HepG2 (cell line): ENCODE results near the gene MS4A13. TPM values are rescaled to one million over a fixed set of nuclear protein-coding genes. Genes with fewer than 3 reads are reported as not detected.

ENCODE experiments used
- polyA plus RNA-seq, 8 experiments: library from polyadenylated mRNA; depleted of rRNA in 3 of 8; stranded (reverse) in 7 of 8; unstranded in 1 of 8; fragments of >200 nt; fragmentation: Illumina TruSeq in 4 of 8; extraction: Trizol in 4 of 8; gene quantifications; 2 replicates each; pipeline versions ENCODE4 v1.2.1 to v1.2.3, GENCODE V29; 2011 to 2016; ENCODE audit warnings: low read depth in 4 of 8, missing spikeins in 1 of 8, mixed read lengths in 1 of 8; ENCODE audit not compliant: insufficient read depth in 1 of 8
- total RNA-seq, 5 experiments: library from RNA; depleted of rRNA; stranded (reverse); fragments of >200 nt; fragmentation: Illumina TruSeq; extraction: Trizol; gene quantifications; 2 replicates each; pipeline ENCODE4 v1.2.3, GENCODE V29; 2016; ENCODE audit warnings: low read depth in 1 of 5

Gene MS4A13
- total and polyA plus RNA-seq, 2 of the 13 experiments (the other 11 are each of a cell fraction or from before 2014, with no cell fraction given): not detected

Other genes with a start within 250 kb of the MS4A13 start
- gene MS4A4A, start 234.7 kb upstream of the MS4A13 start, total RNA-seq (2016; rRNA removed; fragmentation: Illumina TruSeq; extraction: Trizol): not detected in 2 replicates
- not detected in 2 replicates for gene MS4A4A, start 234.7 kb upstream of the MS4A13 start, polyA plus RNA-seq (2011; rRNA removed)
- gene MS4A6E, start 188.1 kb upstream of the MS4A13 start, total RNA-seq (2016; rRNA removed; fragmentation: Illumina TruSeq; extraction: Trizol): not detected in 2 replicates
- not detected in 2 replicates for gene MS4A6E, start 188.1 kb upstream of the MS4A13 start, polyA plus RNA-seq (2011; rRNA removed)
- not detected in 2 replicates for gene MS4A7, start 136.9 kb upstream of the MS4A13 start, total RNA-seq (2016; rRNA removed; fragmentation: Illumina TruSeq; extraction: Trizol)
- not detected in 2 replicates for gene MS4A7, start 136.9 kb upstream of the MS4A13 start, polyA plus RNA-seq (2011; rRNA removed)
- not detected in 2 replicates for gene MS4A14, start 118.9 kb upstream of the MS4A13 start, total RNA-seq (2016; rRNA removed; fragmentation: Illumina TruSeq; extraction: Trizol)
- gene MS4A14, start 118.9 kb upstream of the MS4A13 start, polyA plus RNA-seq (2011; rRNA removed): not detected in 2 replicates
- not detected in 2 replicates for gene MS4A5, start 85.8 kb upstream of the MS4A13 start, total RNA-seq (2016; rRNA removed; fragmentation: Illumina TruSeq; extraction: Trizol)
- gene MS4A5, start 85.8 kb upstream of the MS4A13 start, polyA plus RNA-seq (2011; rRNA removed): not detected in 2 replicates
- gene MS4A1, start 59.5 kb upstream of the MS4A13 start, total RNA-seq (2016; rRNA removed; fragmentation: Illumina TruSeq; extraction: Trizol): not detected in 2 replicates
- 0.01 TPM in 1 of 2 replicates, not detected in the other for gene MS4A1, start 59.5 kb upstream of the MS4A13 start, polyA plus RNA-seq (2011; rRNA removed)
- not detected in 2 replicates for gene MS4A12, start 22.6 kb upstream of the MS4A13 start, total RNA-seq (2016; rRNA removed; fragmentation: Illumina TruSeq; extraction: Trizol)
- not detected in 2 replicates for gene MS4A12, start 22.6 kb upstream of the MS4A13 start, polyA plus RNA-seq (2011; rRNA removed)
- gene MS4A8, start 184.2 kb downstream of the MS4A13 start, total RNA-seq (2016; rRNA removed; fragmentation: Illumina TruSeq; extraction: Trizol): not detected in 2 replicates
- gene MS4A8, start 184.2 kb downstream of the MS4A13 start, polyA plus RNA-seq (2011; rRNA removed): not detected in 2 replicates
- gene MS4A18, start 209.3 kb downstream of the MS4A13 start, total RNA-seq (2016; rRNA removed; fragmentation: Illumina TruSeq; extraction: Trizol): not detected in 2 replicates
- gene MS4A18, start 209.3 kb downstream of the MS4A13 start, polyA plus RNA-seq (2011; rRNA removed): not detected in 2 replicates
- gene MS4A15, start 241.5 kb downstream of the MS4A13 start, total RNA-seq (2016; rRNA removed; fragmentation: Illumina TruSeq; extraction: Trizol): not detected in 2 replicates
- not detected in 2 replicates for gene MS4A15, start 241.5 kb downstream of the MS4A13 start, polyA plus RNA-seq (2011; rRNA removed)